ENCODE data around the gene SLIT3.
A peak's percentile ranks its signal among the peaks of the same experiment; 100 is the strongest.

SLIT3 gene

GRCh38 chr5:168984135-168984675 lies 316.7 kb downstream of the SLIT3 start:
- DNase-seq = no peak

DNA sequence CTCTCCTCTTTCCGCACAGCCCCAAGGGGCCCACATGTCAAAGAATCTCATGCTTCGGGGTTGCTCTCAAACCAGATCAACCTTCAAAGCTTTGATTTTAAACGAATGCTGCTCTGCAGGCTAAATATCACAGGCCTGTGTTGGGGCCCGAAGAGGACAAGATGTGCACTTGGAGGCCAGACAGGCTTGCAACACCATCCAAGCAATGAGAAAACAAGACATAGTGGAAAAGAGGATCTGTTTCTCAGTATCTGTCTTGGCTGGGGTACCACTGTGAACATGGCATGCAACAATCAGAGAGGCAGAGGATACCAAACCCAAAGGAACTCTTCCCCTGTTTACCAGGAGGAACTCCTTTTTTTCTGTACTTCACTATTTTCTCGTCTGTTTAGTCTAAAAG lies 321.8 kb downstream of the SLIT3 start:
- DNase-seq = no peak

DNA sequence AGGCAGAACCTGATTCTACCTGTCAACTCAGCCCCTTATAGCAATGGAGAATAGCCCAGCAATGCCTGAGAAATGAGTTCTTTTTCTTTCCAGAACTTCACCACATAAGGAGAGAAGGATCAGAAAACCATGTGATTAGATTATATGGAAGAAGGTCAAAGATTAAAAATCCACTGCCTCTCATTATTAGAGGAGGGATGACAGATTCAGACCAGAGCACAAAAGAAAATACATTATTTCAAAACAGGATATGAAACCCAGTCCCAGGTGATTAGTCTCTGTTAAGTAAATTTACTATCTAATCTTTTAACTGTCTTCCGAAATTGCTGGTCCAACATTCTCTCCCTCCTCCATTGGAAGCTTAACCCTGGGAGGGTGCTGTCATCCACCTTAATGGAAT lies 322.4 kb downstream of the SLIT3 start:
- DNase-seq = no peak

DNA sequence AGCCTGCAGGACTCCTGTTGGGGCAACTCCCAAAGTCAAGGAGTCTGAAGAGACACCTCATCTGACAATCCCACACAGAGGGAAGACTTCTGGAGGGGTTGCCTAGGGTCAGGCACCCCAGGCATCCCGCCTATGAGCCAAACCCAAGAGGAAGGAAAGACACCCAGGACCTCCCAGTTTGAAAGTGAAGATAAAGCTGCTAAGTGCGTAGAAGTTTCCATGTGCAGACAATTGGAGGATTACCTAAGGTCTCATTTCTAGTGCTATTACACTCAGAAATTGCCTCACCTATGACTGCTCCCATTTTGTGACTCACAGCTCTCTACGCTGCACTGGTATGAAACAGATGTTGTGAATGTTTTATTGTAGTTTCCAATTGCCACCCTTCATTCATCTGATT lies 322.9 kb downstream of the SLIT3 start:
- no peak for DNase-seq

DNA sequence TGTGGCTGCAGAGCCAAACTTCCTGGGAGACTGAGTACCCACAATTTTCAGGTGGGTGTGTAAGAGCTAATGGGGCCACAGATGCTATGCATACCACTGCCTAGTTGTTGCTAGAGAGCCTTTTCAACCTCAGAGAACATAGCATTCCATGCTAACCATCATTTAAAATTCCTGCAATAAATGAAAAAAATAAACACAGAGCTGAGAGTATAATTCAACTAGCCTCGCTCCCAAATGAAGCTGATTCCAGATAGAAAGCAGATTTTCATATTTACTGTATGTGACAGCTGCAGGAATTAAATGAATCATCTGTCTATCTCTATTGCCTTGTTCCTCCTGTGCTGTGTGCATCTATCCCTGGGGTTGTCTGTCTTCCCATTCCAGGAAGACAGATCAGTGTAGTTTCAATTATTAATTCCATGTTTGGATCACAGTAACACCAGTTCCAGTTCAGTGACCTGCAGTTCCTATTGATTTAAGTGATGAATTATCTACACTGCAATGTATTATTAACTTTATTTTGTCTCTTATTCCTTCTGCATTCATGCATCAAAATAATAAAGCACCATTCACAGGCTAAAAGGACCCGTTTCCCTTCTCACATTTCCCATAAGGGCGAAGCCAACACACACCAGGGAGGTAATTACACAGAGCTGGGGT lies 324.5 kb downstream of the SLIT3 start:
- DNase-seq = no peak

- no peak for DNase-seq
These were observed 325.6 kb downstream of the SLIT3 start for GRCh38 chr5:168975331-168975730.

DNA sequence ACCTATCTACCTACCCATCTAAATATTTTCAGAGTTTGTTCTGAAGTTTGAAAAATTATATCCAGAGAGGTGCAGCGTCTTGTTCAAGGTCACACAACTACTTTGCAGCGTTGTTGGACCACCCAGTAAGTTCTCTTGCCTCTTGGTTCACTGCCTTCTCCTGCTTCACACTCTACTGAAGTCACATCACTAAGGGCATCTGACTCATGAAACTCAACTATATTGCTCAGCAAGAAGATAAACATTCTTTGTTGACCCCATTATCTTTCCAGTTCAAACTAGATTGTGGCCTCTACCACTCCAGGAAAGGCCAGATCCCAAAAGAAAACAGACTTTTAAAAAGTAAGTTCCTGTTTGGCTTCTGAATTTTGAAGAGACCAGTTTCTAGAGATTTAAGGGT lies 326.9 kb downstream of the SLIT3 start:
- DNase-seq = no peak

GRCh38 chr5:168972731-168973130 lies 328.2 kb downstream of the SLIT3 start:
- no peak for DNase-seq

DNA sequence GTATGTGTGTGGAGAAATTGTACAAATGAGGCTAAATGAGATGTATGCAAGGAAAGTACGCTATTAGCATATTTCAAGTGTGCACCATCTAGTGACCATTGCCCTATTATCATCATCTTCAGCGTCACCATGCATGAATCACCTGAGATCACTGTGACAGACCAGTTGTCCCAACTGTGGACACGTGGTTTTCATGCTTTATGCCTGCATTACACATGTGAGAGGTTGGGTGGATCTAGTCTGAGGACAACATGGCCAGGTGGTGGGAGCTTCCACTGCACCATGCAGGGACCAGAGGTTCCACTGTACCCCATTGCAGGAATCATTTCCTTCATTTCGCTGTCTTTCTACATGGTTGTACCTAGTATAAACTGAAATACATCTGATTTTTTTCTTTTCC lies 329.8 kb downstream of the SLIT3 start:
- no peak for DNase-seq

- DNase-seq = no peak
These were observed 331.5 kb downstream of the SLIT3 start for GRCh38 chr5:168969326-168969886.

GRCh38 chr5:168967882-168968620 lies 332.9 kb downstream of the SLIT3 start:
- DNase-seq = no peak

DNA sequence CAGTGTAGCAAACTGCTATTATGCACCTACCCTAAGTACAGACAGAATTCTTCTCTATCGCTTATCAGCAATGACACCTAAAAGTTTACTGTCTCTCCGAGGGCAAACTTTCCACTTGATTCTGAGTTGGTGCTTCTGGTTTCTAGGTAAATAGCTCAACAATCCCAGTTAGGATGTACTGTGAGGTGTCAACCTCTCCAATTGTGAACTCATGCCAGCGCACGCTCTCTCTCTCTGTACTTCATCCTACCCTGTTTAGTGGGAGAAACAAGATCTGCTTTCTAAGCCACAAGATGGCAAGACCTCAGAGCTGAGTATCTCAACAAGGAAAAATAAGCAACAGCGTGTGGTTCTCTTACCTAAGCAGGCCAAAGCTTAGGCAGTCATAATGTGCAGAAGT lies 335.3 kb downstream of the SLIT3 start:
- DNase-seq = no peak

GRCh38 chr5:168964182-168964581 lies 336.8 kb downstream of the SLIT3 start:
- no peak for DNase-seq

DNA sequence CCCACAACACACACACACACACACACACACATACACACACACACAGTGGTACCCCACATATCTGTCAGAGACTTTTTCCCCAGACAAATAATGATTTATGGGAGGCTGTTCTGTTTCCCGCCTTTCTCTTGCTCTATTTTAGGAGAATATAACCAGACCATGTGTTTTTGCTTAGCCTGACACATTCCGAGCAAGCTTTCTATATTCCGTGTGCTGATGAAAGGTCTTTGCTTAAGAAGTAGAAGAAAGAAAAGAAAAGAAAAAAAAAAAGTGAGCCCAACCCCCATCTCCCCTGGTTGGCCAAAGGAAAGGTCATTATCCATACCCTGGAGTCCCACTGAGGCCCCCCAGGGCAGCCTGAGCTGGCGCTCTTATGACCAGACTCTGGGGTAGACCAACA lies 338.6 kb downstream of the SLIT3 start:
- DNase-seq = no peak

GRCh38 chr5:168961681-168962080 lies 339.3 kb downstream of the SLIT3 start:
- DNase-seq = no peak

DNA sequence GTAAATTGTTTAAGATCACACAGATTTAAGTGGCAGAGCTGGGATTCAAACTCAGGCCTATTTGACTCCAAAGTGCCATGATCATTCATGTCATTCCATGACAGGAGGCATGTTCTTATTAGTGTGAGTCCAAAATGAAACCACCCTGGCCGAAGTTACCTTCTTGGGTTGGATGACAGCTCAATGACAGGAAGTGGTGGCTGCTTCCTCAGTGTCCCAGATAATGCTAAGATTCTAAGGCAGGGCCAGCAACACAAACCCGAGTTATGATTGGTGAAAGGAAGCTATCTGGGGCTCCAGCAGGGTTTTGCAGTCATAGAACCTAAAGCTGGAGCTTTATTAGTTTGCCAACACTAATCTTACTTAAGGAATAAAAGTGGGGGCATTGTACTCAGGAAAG lies 340.4 kb downstream of the SLIT3 start:
- no peak for DNase-seq

DNA sequence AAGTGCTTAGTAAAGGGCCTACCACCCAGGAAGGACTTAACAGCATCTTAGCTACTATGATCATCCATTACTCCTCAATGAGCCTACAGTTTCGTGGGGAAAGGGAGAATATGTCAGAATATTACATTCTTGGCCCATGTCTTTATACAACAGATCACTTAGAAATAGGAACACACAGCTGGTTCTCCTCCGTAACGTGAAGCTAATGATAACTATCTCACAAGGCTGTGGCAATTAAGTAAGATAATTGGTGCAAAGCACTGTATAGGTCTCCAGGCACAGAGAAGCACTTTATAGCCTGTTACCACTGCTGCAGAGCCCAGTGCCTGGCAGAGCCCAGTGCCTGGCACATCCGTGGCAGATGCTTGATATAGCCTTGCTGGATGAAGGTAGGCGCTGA lies 347.6 kb downstream of the SLIT3 start:
- DNase-seq = no peak

GRCh38 chr5:168952196-168952595 lies 348.7 kb downstream of the SLIT3 start:
- no peak for DNase-seq

DNA sequence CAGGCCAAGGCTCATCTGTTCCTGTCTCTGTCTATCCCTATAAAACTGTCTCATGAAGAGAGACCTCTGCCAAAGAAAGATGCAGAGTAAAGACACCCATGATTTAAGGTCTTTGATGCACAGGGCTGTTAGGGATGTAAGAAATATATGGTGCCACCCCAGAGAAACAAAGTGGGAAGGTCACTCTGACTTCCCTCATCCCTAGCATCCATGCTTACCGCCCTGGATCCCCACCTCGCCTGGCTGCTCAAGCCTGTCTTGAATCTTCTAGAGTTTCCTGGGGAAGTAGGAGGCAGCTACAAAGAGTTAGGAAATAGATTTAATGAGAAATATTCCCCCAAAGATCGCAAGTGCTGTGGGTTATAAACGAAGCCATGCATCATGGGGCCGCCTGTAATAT lies 349.2 kb downstream of the SLIT3 start:
- no peak for DNase-seq

GRCh38 chr5:168951356-168951755 lies 349.6 kb downstream of the SLIT3 start:
- no peak for DNase-seq

- DNase-seq = no peak
These were observed 350.5 kb downstream of the SLIT3 start for GRCh38 chr5:168950241-168950951.

DNA sequence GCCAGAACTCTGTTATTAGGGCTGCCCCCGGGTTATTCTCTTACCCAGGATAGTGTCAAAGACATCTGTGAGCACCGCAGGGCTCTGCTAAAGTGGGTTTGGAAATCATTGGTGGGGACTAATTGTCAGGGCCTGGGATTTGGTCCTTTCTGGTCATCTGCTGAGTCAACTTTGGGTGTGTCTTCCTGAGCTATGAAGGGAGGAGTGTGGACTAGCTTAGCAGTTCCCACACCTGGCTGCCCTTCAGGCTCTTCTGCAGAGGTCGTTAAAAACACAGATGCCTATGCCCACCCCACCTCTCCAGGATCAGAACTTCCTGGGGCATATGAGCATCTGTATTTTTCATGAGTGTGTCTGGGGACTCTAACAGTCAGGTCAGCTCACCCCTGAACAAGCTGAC lies 352.2 kb downstream of the SLIT3 start:
- DNase-seq = no peak

GRCh38 chr5:168947212-168947868 lies 353.6 kb downstream of the SLIT3 start:
- peak; percentile 23 for DNase-seq

Measured in activated naive CD4-positive, alpha-beta T cell treated with anti-CD3 and anti-CD28 coated beads, Interleukin-2, amount 50 U/mL, for 16 hours (primary cell).